Lower leg skin (tissue), 3 donors: ENCODE results near the gene ANXA4.

ENCODE experiments used
- POLR2A ChIP-seq, 2 donors: fragments of 450-650 bp; IDR thresholded peaks; one replicate each; pipeline ENCODE4 v1.6.1; 2016 to 2017; ENCODE audit warnings: antibody characterized with exemption in 2 of 2, mild to moderate bottlenecking in 1 of 2, moderate library complexity in 1 of 2
- TF ChIP-seq, protein P1 (sequence below), 3 donors: fragments of 450-650 bp; IDR thresholded peaks; one replicate each; pipeline ENCODE4 v1.5.1; 2016; ENCODE audit warnings: antibody characterized with exemption in 3 of 3, mild to moderate bottlenecking in 3 of 3, moderate library complexity in 2 of 3

GRCh38 chr2:69811018-69811417, 69.1 kb downstream of the ANXA4 start:
- no peak for TF ChIP-seq POLR2A (IDR thresholded peaks at IDR 0.05)
- TF ChIP-seq, protein P1, sequence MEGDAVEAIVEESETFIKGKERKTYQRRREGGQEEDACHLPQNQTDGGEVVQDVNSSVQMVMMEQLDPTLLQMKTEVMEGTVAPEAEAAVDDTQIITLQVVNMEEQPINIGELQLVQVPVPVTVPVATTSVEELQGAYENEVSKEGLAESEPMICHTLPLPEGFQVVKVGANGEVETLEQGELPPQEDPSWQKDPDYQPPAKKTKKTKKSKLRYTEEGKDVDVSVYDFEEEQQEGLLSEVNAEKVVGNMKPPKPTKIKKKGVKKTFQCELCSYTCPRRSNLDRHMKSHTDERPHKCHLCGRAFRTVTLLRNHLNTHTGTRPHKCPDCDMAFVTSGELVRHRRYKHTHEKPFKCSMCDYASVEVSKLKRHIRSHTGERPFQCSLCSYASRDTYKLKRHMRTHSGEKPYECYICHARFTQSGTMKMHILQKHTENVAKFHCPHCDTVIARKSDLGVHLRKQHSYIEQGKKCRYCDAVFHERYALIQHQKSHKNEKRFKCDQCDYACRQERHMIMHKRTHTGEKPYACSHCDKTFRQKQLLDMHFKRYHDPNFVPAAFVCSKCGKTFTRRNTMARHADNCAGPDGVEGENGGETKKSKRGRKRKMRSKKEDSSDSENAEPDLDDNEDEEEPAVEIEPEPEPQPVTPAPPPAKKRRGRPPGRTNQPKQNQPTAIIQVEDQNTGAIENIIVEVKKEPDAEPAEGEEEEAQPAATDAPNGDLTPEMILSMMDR (IDR thresholded peaks at IDR 0.05), result no peak
